H1 (cell line): Measurements from ENCODE around the gene FXN. TPM values are rescaled to one million over a fixed set of nuclear protein-coding genes. Genes with fewer than 3 reads are reported as not detected.

Experiments used
- CTCF ChIA-PET: fragments of 300-600 bp; sonication (Branson Sonifier 250); formaldehyde crosslinking; loops from one replicate; lab custom pipeline; 2021; ENCODE audit not compliant: partially characterized antibody; lab: Charles Lee
- POLR2A ChIA-PET: fragments of 300-600 bp; sonication (Branson Sonifier 250); formaldehyde crosslinking; loops from one replicate; lab custom pipeline; 2021; ENCODE audit warnings: inconsistent platforms; ENCODE audit not compliant: partially characterized antibody; lab: Charles Lee
- DNase-seq, 2 experiments: peaks; one replicate each; pipeline versions ENCODE4 v3.0.0 to v3.0.0-alpha.2; 2010 to 2022; ENCODE audit warnings: low spot score in 2 of 2, low read depth in 1 of 2, mixed read lengths in 1 of 2
- FAIRE-seq: peaks from 2 replicates; lab custom pipeline; 2011; peaks lifted over from hg19 to GRCh38; lab: Jason Lieb, UNC
- H2AFZ ChIP-seq: 2 replicates; pipeline ENCODE4 v1.8.1; 2012; ENCODE audit warnings: low read length, inconsistent platforms
- H2AK5ac ChIP-seq: 2 replicates; pipeline ENCODE4 v1.6.1; 2013; ENCODE audit warnings: low read depth, low read length
- H2BK120ac ChIP-seq: replicated peaks from 2 replicates; pipeline ENCODE3; 2013; ENCODE audit warnings: low read depth, low read length, inconsistent platforms
- H2BK12ac ChIP-seq: 2 replicates; pipeline ENCODE4 v1.6.1; 2013; ENCODE audit warnings: low read depth, low read length
- H2BK15ac ChIP-seq: 2 replicates; pipeline ENCODE4 v1.6.1; 2013; ENCODE audit warnings: low read length
- H2BK20ac ChIP-seq: 2 replicates; pipeline ENCODE4 v1.6.1; 2013; ENCODE audit warnings: low read length
- H2BK5ac ChIP-seq: 2 replicates; pipeline ENCODE4 v1.6.1; 2013; ENCODE audit warnings: low read depth, low read length
- H3K14ac ChIP-seq: 2 replicates; pipeline ENCODE4 v1.6.1; 2013; ENCODE audit warnings: inconsistent platforms; ENCODE audit not compliant: insufficient read length
- H3K18ac ChIP-seq: 2 replicates; pipeline ENCODE4 v1.6.1; 2013; ENCODE audit warnings: low read length; ENCODE audit errors: extremely low read depth
- H3K23ac ChIP-seq: 2 replicates; pipeline ENCODE4 v1.6.1; 2013; ENCODE audit warnings: inconsistent platforms; ENCODE audit not compliant: insufficient read length
- H3K23me2 ChIP-seq: 2 replicates; pipeline ENCODE4 v1.6.1; 2013; ENCODE audit warnings: low read depth, low read length
- H3K27ac ChIP-seq: 2 replicates; pipeline ENCODE4 v1.6.1; 2011; ENCODE audit warnings: low read depth, low read length, inconsistent platforms
- H3K27me3 ChIP-seq, 4 experiments: replicated peaks in 1 of 4; 1 replicate in 1 of 4; 2 replicates in 3 of 4; pipeline versions ENCODE4 v1.6.1 to v1.8.1; 2011 to 2013; ENCODE audit warnings: low read length in 3 of 4, mild to moderate bottlenecking in 3 of 4, inconsistent platforms in 2 of 4, mixed read lengths in 2 of 4, moderate library complexity in 1 of 4; ENCODE audit not compliant: control insufficient read depth in 3 of 4, insufficient read depth in 3 of 4; ENCODE audit errors: extremely low read depth in 1 of 4
- H3K36me3 ChIP-seq, 4 experiments: 2 replicates each; pipeline versions ENCODE4 v1.6.1 to v1.8.1; 2011 to 2013; ENCODE audit warnings: mild to moderate bottlenecking in 4 of 4, low read length in 3 of 4, moderate library complexity in 2 of 4, control low read depth in 1 of 4, inconsistent platforms in 1 of 4; ENCODE audit not compliant: insufficient read depth in 4 of 4, control insufficient read depth in 2 of 4
- H3K4ac ChIP-seq: replicated peaks from 2 replicates; pipeline ENCODE3; 2013; ENCODE audit warnings: low read length, low read depth, mixed read lengths, inconsistent platforms; ENCODE audit not compliant: insufficient read length
- H3K4me1 ChIP-seq, 4 experiments: replicated peaks in 1 of 4; 1 replicate in 1 of 4; 2 replicates in 3 of 4; pipeline versions ENCODE4 v1.6.1 to v1.8.1; 2011 to 2013; ENCODE audit warnings: low read length in 3 of 4, inconsistent platforms in 2 of 4, mixed read lengths in 1 of 4; ENCODE audit not compliant: insufficient read depth in 4 of 4, control insufficient read depth in 3 of 4
- H3K4me2 ChIP-seq, 2 experiments: 2 replicates each; pipeline versions ENCODE4 v1.6.1 to v1.8.1; 2011 to 2013; ENCODE audit warnings: low read depth in 2 of 2, low read length in 2 of 2, control low read depth in 1 of 2, inconsistent platforms in 1 of 2, mild to moderate bottlenecking in 1 of 2; ENCODE audit not compliant: insufficient read depth in 1 of 2
- H3K4me3 ChIP-seq, 4 experiments: fragments of 200-600, 300-600 bp in 1 of 4; sonication (generic), shearing (Covaris generic), sonication (Bioruptor Twin) in 1 of 4; 2 replicates each; pipeline versions ENCODE4 v1.5.1 to v1.8.1; 2011 to 2016; ENCODE audit warnings: low read length in 4 of 4, low read depth in 3 of 4, control low read depth in 2 of 4, inconsistent platforms in 2 of 4, mild to moderate bottlenecking in 2 of 4, mixed read lengths in 1 of 4, moderate library complexity in 1 of 4; ENCODE audit not compliant: insufficient read depth in 2 of 4; ENCODE audit errors: extremely low read depth in 1 of 4
- H3K56ac ChIP-seq: replicated peaks from 2 replicates; pipeline ENCODE3; 2013; ENCODE audit warnings: low read depth, mild to moderate bottlenecking, mixed read lengths, low read length, inconsistent platforms; ENCODE audit not compliant: insufficient read length
- H3K79me1 ChIP-seq: 2 replicates; pipeline ENCODE4 v1.6.1; 2013; ENCODE audit warnings: low read depth, low read length, control low read depth
- H3K79me2 ChIP-seq, 2 experiments: 2 replicates each; pipeline versions ENCODE4 v1.6.1 to v1.8.1; 2012 to 2013; ENCODE audit warnings: low read length in 2 of 2, mild to moderate bottlenecking in 2 of 2, inconsistent platforms in 1 of 2; ENCODE audit not compliant: insufficient read depth in 2 of 2, control insufficient read depth in 1 of 2
- H3K9ac ChIP-seq, 4 experiments: replicated peaks in 1 of 4; 1 replicate in 1 of 4; 2 replicates in 3 of 4; pipeline versions ENCODE4 v1.6.1 to v1.8.1; 2011 to 2013; ENCODE audit warnings: low read depth in 3 of 4, low read length in 3 of 4, control low read depth in 2 of 4, mild to moderate bottlenecking in 2 of 4, moderate library complexity in 2 of 4, inconsistent platforms in 1 of 4; ENCODE audit errors: extremely low read depth in 1 of 4
- H3K9me3 ChIP-seq, 2 experiments: 2 replicates each; pipeline versions ENCODE4 v1.6.1 to v1.8.1; 2012 to 2013; ENCODE audit warnings: mild to moderate bottlenecking in 2 of 2, moderate library complexity in 2 of 2, control low read depth in 1 of 2, inconsistent platforms in 1 of 2, low read depth in 1 of 2, low read length in 1 of 2, mixed read lengths in 1 of 2; ENCODE audit not compliant: insufficient read depth in 2 of 2
- H4K20me1 ChIP-seq, 2 experiments: replicated peaks in 1 of 2; 2 replicates each; pipeline versions ENCODE3 to v1.8.1; 2011 to 2013; ENCODE audit warnings: inconsistent platforms in 2 of 2, low read length in 2 of 2, mild to moderate bottlenecking in 1 of 2; ENCODE audit not compliant: insufficient read depth in 2 of 2, control insufficient read depth in 1 of 2
- H4K5ac ChIP-seq: 2 replicates; pipeline ENCODE4 v1.6.1; 2013; ENCODE audit warnings: low read length, low read depth, mixed read lengths, inconsistent platforms; ENCODE audit not compliant: insufficient read length
- H4K8ac ChIP-seq: 2 replicates; pipeline ENCODE4 v1.8.0; 2013; ENCODE audit warnings: mild to moderate bottlenecking, moderate library complexity, low read length, inconsistent platforms; ENCODE audit not compliant: insufficient read depth; ENCODE audit errors: extremely low read depth
- H4K91ac ChIP-seq: replicated peaks from 2 replicates; pipeline ENCODE3; 2013; ENCODE audit warnings: low read length, mixed read lengths, inconsistent platforms; ENCODE audit not compliant: insufficient read length
- CBX5 ChIP-seq: fragments of 300-800, 300-1000 bp; sonication (generic); IDR thresholded peaks from 2 replicates; pipeline ENCODE4 v1.7.1; 2016; ENCODE audit warnings: antibody characterized with exemption, low read length, low read depth
- EZH2 ChIP-seq: fragments of 200-600 bp; sonication (generic); IDR thresholded peaks from 2 replicates; pipeline ENCODE4 v1.7.1; 2012; ENCODE audit warnings: low read depth, mild to moderate bottlenecking, moderate library complexity, low read length, inconsistent platforms; ENCODE audit not compliant: severe bottlenecking
- SIN3A ChIP-seq, 2 experiments: IDR thresholded peaks in 1 of 2; conservative IDR thresholded peaks in 1 of 2; 2 replicates each; pipeline ENCODE4 v1.6.1; 2011 to 2012; ENCODE audit warnings: low read length in 2 of 2, improper control_type of control experiment in 1 of 2, low read depth in 1 of 2, mild to moderate bottlenecking in 1 of 2
- TEAD4 ChIP-seq: IDR thresholded peaks from 2 replicates; pipeline ENCODE4 v1.6.1; 2012; ENCODE audit warnings: low read depth, low read length, inconsistent platforms, mixed read lengths
- WGBS, 2 experiments: shearing (Covaris generic) in 1 of 2; methylation state at CpG; one replicate each; pipeline versions ENCODE4 v1.1.6 to v1.1.7; 2013 to 2015; ENCODE audit warnings: low lambda C conversion rate in 2 of 2, mixed read lengths in 2 of 2, inconsistent platforms in 1 of 2, low coverage in 1 of 2, missing lambda C conversion rate in 1 of 2; ENCODE audit not compliant: insufficient replicate concordance in 2 of 2, insufficient coverage in 1 of 2, insufficient read length in 1 of 2; ENCODE audit errors: extremely low coverage in 1 of 2, missing lambda C conversion rate in 1 of 2; 5-methylcytosine and 5-hydroxymethylcytosine counted together
- polyA plus RNA-seq, 7 experiments: library from polyadenylated mRNA; depleted of rRNA in 3 of 7; stranded (reverse) in 5 of 7; unstranded in 2 of 7; fragments of >200 nt in 5 of 7; fragments of 200-250 nt in 2 of 7; gene quantifications; 1 replicate in 5 of 7; 2 replicates in 1 of 7; 4 replicates in 1 of 7; pipeline versions ENCODE4 v1.2.1 to v1.2.3, GENCODE V29; 2011 to 2013; ENCODE audit warnings: missing spikeins in 2 of 7, mixed read lengths in 2 of 7
- total RNA-seq: library from RNA; stranded (reverse); fragmentation: NEBNext Ultra II Directional; extraction: Animal tissue kit (Norgen Biotek cat#: 25700); gene quantifications from 2 replicates; pipeline ENCODE4 v1.2.1, GENCODE V29; 2021
- TF ChIP-seq, protein P1 (sequence below): IDR thresholded peaks from 2 replicates; pipeline ENCODE4 v1.6.1; 2012; ENCODE audit warnings: low read length, inconsistent platforms
- TF ChIP-seq, protein P2 (sequence below): IDR thresholded peaks from 2 replicates; pipeline ENCODE4 v1.6.1; 2011; ENCODE audit warnings: low read length, improper control_type of control experiment

FXN gene
- total and polyA plus RNA-seq, 2 of the 8 experiments (the other 6 are each of a cell fraction or from before 2014, with no cell fraction given) = 34.2 to 37.5 TPM

DNA sequence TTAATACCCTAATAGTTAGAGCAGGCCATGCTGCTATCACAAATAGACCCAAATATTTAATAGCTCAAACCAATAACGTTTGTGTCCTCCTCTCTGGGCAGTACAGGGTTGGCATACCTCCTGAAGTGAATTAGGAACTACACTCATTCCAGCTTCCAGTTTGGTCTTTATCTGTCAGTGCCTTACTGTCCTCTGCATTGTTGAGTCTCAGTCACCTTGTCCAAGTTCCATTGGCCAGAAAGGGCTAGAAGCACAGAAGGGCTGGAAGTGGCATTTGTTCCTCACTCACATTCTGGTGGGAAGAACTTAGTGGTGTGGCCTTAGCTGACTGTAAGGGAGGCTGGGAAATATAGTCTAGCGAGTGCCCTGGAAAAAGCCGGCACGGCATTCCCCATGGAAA is 11.2 kb downstream of the FXN start:
- no peak overlapping the region for H2AK5ac ChIP-seq
- H3K56ac ChIP-seq = no peak overlapping the region
- H4K91ac ChIP-seq = no peak overlapping the region
- CTCF ChIA-PET = interaction anchor here (0.8 to 5.4 kb wide), 5 partner anchors 9 to 146 kb away, joined by 3 to 27 read pairs (median 4); no protein-coding TSS in a partner anchor
- H2BK12ac ChIP-seq = no peak overlapping the region
- TF ChIP-seq CBX5 (no peak), SIN3A (conservative IDR thresholded peaks at IDR 0.05 in 1 of 2, IDR thresholded peaks at IDR 0.05 in 1 of 2; ENCODE audit: low read depth in 1 of 2, low read length in 2 of 2) (no peak), EZH2 (no peak), TEAD4 (no peak)
- TF ChIP-seq, protein P1, sequence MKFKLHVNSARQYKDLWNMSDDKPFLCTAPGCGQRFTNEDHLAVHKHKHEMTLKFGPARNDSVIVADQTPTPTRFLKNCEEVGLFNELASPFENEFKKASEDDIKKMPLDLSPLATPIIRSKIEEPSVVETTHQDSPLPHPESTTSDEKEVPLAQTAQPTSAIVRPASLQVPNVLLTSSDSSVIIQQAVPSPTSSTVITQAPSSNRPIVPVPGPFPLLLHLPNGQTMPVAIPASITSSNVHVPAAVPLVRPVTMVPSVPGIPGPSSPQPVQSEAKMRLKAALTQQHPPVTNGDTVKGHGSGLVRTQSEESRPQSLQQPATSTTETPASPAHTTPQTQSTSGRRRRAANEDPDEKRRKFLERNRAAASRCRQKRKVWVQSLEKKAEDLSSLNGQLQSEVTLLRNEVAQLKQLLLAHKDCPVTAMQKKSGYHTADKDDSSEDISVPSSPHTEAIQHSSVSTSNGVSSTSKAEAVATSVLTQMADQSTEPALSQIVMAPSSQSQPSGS = no peak
- TF ChIP-seq, protein P2, sequence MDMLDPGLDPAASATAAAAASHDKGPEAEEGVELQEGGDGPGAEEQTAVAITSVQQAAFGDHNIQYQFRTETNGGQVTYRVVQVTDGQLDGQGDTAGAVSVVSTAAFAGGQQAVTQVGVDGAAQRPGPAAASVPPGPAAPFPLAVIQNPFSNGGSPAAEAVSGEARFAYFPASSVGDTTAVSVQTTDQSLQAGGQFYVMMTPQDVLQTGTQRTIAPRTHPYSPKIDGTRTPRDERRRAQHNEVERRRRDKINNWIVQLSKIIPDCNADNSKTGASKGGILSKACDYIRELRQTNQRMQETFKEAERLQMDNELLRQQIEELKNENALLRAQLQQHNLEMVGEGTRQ = no peak
- peaks cover 11 to 20% (median 14%) of the 10 kb centered on the region in 4 experiments for H3K36me3 ChIP-seq
- H3K79me2 ChIP-seq = peaks cover 3 to 51% of the 10 kb centered on the region in 2 experiments; a peak in 3 of 4 replicates
- no peak overlapping the region for H3K27ac ChIP-seq
- peaks cover 11% of the 10 kb centered on the region; the same call in 1 of the 2 replicates for H3K79me1 ChIP-seq
- no peak overlapping the region for H4K8ac ChIP-seq
- no peaks in the 10 kb centered on the region for H3K27me3 ChIP-seq
- H3K23me2 ChIP-seq = peaks cover 2% of the 10 kb centered on the region; the same call in 1 of the 2 replicates
- no peak overlapping the region for H3K14ac ChIP-seq
- H2AFZ ChIP-seq = no peak overlapping the region
- peaks cover 9 to 22% (median 14%) of the 10 kb centered on the region in 4 experiments for H3K4me1 ChIP-seq
- no peak overlapping the region for H4K5ac ChIP-seq
- no peak overlapping the region; a peak in 1 of 4 replicates for H3K4me2 ChIP-seq
- H2BK15ac ChIP-seq = no peak overlapping the region
- POLR2A ChIA-PET = interaction anchor here (0.9 to 3.8 kb wide), 3 partner anchors 75 to 285 kb away, joined by 3 to 10 read pairs (median 3); no protein-coding TSS in a partner anchor
- no peak overlapping the region for H2BK120ac ChIP-seq
- no peak overlapping the region for H2BK20ac ChIP-seq
- no peak overlapping the region for H3K18ac ChIP-seq
- H2BK5ac ChIP-seq = no peak overlapping the region
- peaks cover 3 to 7% of the 10 kb centered on the region in 2 experiments for H4K20me1 ChIP-seq
- DNase-seq (no peak), FAIRE-seq (no peak)
- no peak overlapping the region for H3K4me3 ChIP-seq
- WGBS, 2 experiments = 81% methylated on average over 4 of the region's 4 CpGs; no CpG with 5 or more reads in 1 of the 2 experiments
- H3K9ac ChIP-seq = no peak overlapping the region
- no peak overlapping the region for H3K23ac ChIP-seq
- no peaks in the 10 kb centered on the region for H3K9me3 ChIP-seq
- no peak overlapping the region for H3K4ac ChIP-seq
